ENCODE data around the gene OPN1LW. TPM values are rescaled to one million over a fixed set of nuclear protein-coding genes. Genes with fewer than 3 reads are reported as not detected.

Gene OPN1LW
- total RNA-seq, 1 experiment from 2014 or later, result not detected

GRCh38 chrX:154121961-154122360 is 22.1 kb upstream of the OPN1LW start:
- Histone ChIP-seq H3K27me3 (ENCODE audit: insufficient read depth, low read length) (no peaks in the 10 kb centered on the region), H2AK5ac (ENCODE audit: insufficient read length, low read length) (no peak overlapping the region), H2BK15ac (ENCODE audit: low read depth, low read length) (no peak overlapping the region), H3K4ac (ENCODE audit: low read depth, low read length) (no peak overlapping the region), H3K9me3 (ENCODE audit: control insufficient read depth, low read depth, low read length) (peaks cover 12% of the 10 kb centered on the region), H3K4me2 (ENCODE audit: insufficient read depth, insufficient read length, low read length) (no peak overlapping the region), H4K8ac (replicated peaks; ENCODE audit: insufficient read length, low read depth, low read length) (no peak overlapping the region), H3K56ac (ENCODE audit: insufficient read length, low read depth, low read length) (no peak overlapping the region), H2BK5ac (ENCODE audit: insufficient read length, low read length) (no peak overlapping the region), H2BK120ac (ENCODE audit: low read depth, low read length, poor library complexity, severe bottlenecking) (no peak overlapping the region), H4K91ac (ENCODE audit: insufficient read length, low read depth, low read length) (no peak overlapping the region), H3K79me1 (ENCODE audit: insufficient read depth, low read depth, low read length, poor library complexity, severe bottlenecking) (no peaks in the 10 kb centered on the region), H3K9ac (ENCODE audit: extremely low read depth, insufficient read length, low read length) (no peak overlapping the region), H3T11ph (ENCODE audit: low read length) (no peak overlapping the region), H2BK20ac (ENCODE audit: low read depth, low read length, poor library complexity, severe bottlenecking) (no peak overlapping the region), H3K27ac (ENCODE audit: insufficient read length, low read depth, low read length) (no peak overlapping the region), H3K4me1 (ENCODE audit: insufficient read depth, low read length) (no peaks in the 10 kb centered on the region), H4K20me1 (ENCODE audit: control insufficient read depth, insufficient read depth, insufficient read length) (no peaks in the 10 kb centered on the region), H3K23me2 (ENCODE audit: insufficient read length, low read depth, low read length, poor library complexity, severe bottlenecking) (no peaks in the 10 kb centered on the region), H3K18ac (ENCODE audit: insufficient read length, low read depth, low read length) (no peak overlapping the region), H3K23ac (ENCODE audit: insufficient read length, low read depth, low read length) (no peak overlapping the region), H3K14ac (ENCODE audit: insufficient read depth, low read length) (no peak overlapping the region), H2AFZ (ENCODE audit: low read length) (no peak overlapping the region), H3K79me2 (ENCODE audit: insufficient read depth, low read length) (no peaks in the 10 kb centered on the region), H2BK12ac (ENCODE audit: insufficient read length, low read depth, low read length) (no peak overlapping the region), H4K5ac (ENCODE audit: insufficient read length, low read depth, low read length) (no peak overlapping the region)
- no peak for DNase-seq
- H3K4me1 Mint-ChIP-seq, result peaks cover 0 to 3% of the 10 kb centered on the region in 2 experiments; a peak in 1 of 4 replicates
- TF ChIP-seq CTCF (conservative IDR thresholded peaks at IDR 0.05), result no peak
- no CpG with 5 or more reads among the region's 11 CpGs for WGBS (ENCODE audit: extremely low coverage, insufficient read length, low lambda C conversion rate)
- peaks cover 9% of the 10 kb centered on the region for H3K27me3 Mint-ChIP-seq (ENCODE audit: low read depth)
- peaks cover 82 to 86% of the 10 kb centered on the region in 2 experiments for H3K9me3 Mint-ChIP-seq
- H3K27ac Mint-ChIP-seq, result no peak overlapping the region
- no peak overlapping the region for H3K4me3 Mint-ChIP-seq
- peaks cover 0 to 8% (median 6%) of the 10 kb centered on the region in 3 experiments; a peak in 5 of 7 replicates for H3K36me3 Mint-ChIP-seq (ENCODE audit: insufficient read depth in 1 of 3, low read depth in 3 of 3)
